ENCODE data around the gene ACTA2. TPM values are rescaled to one million over a fixed set of nuclear protein-coding genes. Genes with fewer than 3 reads are reported as not detected.

ACTA2 gene
- polyA plus RNA-seq, 3 donors, result 106 to 188 (median 146) TPM

- DNase-seq, result no peak
These were observed 25.8 kb downstream of the ACTA2 start for GRCh38 chr10:88926566-88927415.

GRCh38 chr10:88923520-88923919 lies 29.1 kb downstream of the ACTA2 start:
- peak; percentile 22 for DNase-seq

GRCh38 chr10:88922041-88922440 lies 30.5 kb downstream of the ACTA2 start:
- no peak for DNase-seq

- no peak for DNase-seq
These were observed 31.5 kb downstream of the ACTA2 start for GRCh38 chr10:88920986-88921593.

GRCh38 chr10:88920198-88920597 lies 32.4 kb downstream of the ACTA2 start:
- no peak for DNase-seq

- no peak for DNase-seq
These were observed 33.5 kb downstream of the ACTA2 start for GRCh38 chr10:88919041-88919440.

GRCh38 chr10:88918191-88918905 lies 34.2 kb downstream of the ACTA2 start:
- no peak for DNase-seq

- DNase-seq, result no peak
These were observed 35.6 kb downstream of the ACTA2 start for GRCh38 chr10:88916986-88917385.

- no peak for DNase-seq
These were observed 36.3 kb downstream of the ACTA2 start for GRCh38 chr10:88916231-88916630.

GRCh38 chr10:88915781-88916180 lies 36.8 kb downstream of the ACTA2 start:
- DNase-seq, result no peak

GRCh38 chr10:88913788-88914187 lies 38.8 kb downstream of the ACTA2 start:
- DNase-seq, result no peak

GRCh38 chr10:88913127-88913526 lies 39.4 kb downstream of the ACTA2 start:
- DNase-seq, result no peak

GRCh38 chr10:88911851-88912250 lies 40.7 kb downstream of the ACTA2 start:
- DNase-seq, result no peak

- no peak for DNase-seq
These were observed 41.5 kb downstream of the ACTA2 start for GRCh38 chr10:88911116-88911515.

GRCh38 chr10:88908194-88908593 lies 44.4 kb downstream of the ACTA2 start:
- no peak for DNase-seq

- no peak for DNase-seq
These were observed 45.7 kb downstream of the ACTA2 start for GRCh38 chr10:88906921-88907320.

- DNase-seq, result no peak
These were observed 48.9 kb downstream of the ACTA2 start for GRCh38 chr10:88903715-88904114.

- DNase-seq, result no peak
These were observed 50.4 kb downstream of the ACTA2 start for GRCh38 chr10:88901984-88902789.

- DNase-seq, result no peak
These were observed 51.2 kb downstream of the ACTA2 start for GRCh38 chr10:88901206-88901983.

GRCh38 chr10:88899886-88900285 lies 52.7 kb downstream of the ACTA2 start:
- DNase-seq, result no peak

GRCh38 chr10:88898727-88899126 lies 53.8 kb downstream of the ACTA2 start:
- no peak for DNase-seq

All from renal pelvis (tissue), 4 donors.